ENCODE measurements around the gene TRPV2. TPM values are rescaled to one million over a fixed set of nuclear protein-coding genes. Genes with fewer than 3 reads are reported as not detected.

Gene TRPV2
- total RNA-seq, 1 experiment from 2014 or later = 34.9 TPM

DNA sequence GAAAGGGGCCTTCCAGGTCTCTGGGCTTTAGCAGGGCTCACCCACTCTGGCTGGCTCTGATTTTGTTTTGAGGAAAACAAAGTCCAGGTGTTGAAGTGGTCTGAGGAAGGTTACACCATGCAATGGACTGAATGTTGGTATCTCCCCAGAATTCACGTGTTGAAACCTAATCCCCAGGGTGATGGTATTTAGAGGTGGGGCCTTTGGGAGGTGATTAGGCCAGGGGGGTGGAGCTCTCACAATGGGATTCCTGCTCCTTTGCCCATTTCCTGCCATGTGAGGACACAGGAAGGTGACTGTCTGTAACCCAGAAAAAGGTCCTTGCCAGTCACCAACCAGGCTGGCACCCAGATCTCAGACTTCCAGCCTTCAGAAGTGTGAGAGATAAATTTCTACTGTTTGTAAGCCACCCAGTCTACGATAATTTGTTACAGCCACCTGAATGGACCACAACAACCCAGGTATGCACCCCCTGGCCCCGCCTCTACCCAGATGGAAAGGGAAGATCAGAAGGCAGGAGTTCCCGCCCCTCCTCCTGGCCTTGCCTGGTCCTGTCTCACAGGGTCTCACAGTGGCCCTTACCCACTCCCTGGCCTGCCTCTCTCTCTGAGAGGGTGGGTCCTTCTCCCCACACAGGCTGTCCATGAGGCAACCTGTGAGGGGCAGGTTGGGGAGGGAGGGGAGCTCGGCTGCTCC, 44.6 kb downstream of the TRPV2 start:
- Histone ChIP-seq H3K4me3 (ENCODE audit: low read depth in 2 of 2, low read length in 2 of 2) (no peak overlapping the region), H3K36me3 (ENCODE audit: control insufficient read depth, insufficient read depth, low read length) (no peaks in the 10 kb centered on the region), H3K27ac (ENCODE audit: low read length) (no peak overlapping the region), H3K27me3 (ENCODE audit: control insufficient read depth, insufficient read depth, low read length) (no peaks in the 10 kb centered on the region), H3K4me1 (ENCODE audit: control insufficient read depth, insufficient read depth, low read length) (no peaks in the 10 kb centered on the region; the same call in 1 of the 2 replicates), H3K9me3 (ENCODE audit: control insufficient read depth, insufficient read depth, low read depth, low read length) (no peaks in the 10 kb centered on the region)
- ChIA-PET POLR2A (interaction anchor here (0.6 kb wide), 1 partner anchor 49 kb away, joined by 15 read pairs; no protein-coding TSS in a partner anchor), CTCF (no interaction called here)
- no TSS peak for BruUV-seq (replicated peaks)
- TF ChIP-seq, protein P1, sequence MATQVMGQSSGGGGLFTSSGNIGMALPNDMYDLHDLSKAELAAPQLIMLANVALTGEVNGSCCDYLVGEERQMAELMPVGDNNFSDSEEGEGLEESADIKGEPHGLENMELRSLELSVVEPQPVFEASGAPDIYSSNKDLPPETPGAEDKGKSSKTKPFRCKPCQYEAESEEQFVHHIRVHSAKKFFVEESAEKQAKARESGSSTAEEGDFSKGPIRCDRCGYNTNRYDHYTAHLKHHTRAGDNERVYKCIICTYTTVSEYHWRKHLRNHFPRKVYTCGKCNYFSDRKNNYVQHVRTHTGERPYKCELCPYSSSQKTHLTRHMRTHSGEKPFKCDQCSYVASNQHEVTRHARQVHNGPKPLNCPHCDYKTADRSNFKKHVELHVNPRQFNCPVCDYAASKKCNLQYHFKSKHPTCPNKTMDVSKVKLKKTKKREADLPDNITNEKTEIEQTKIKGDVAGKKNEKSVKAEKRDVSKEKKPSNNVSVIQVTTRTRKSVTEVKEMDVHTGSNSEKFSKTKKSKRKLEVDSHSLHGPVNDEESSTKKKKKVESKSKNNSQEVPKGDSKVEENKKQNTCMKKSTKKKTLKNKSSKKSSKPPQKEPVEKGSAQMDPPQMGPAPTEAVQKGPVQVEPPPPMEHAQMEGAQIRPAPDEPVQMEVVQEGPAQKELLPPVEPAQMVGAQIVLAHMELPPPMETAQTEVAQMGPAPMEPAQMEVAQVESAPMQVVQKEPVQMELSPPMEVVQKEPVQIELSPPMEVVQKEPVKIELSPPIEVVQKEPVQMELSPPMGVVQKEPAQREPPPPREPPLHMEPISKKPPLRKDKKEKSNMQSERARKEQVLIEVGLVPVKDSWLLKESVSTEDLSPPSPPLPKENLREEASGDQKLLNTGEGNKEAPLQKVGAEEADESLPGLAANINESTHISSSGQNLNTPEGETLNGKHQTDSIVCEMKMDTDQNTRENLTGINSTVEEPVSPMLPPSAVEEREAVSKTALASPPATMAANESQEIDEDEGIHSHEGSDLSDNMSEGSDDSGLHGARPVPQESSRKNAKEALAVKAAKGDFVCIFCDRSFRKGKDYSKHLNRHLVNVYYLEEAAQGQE (IDR thresholded peaks at IDR 0.05; ENCODE audit: insufficient read depth in 1 of 2, low read depth in 2 of 2, low read length in 1 of 2) = no peak
- TF ChIP-seq TCF7L2 (IDR thresholded peaks at IDR 0.05; ENCODE audit: low read depth, low read length) = no peak
- TF ChIP-seq SIN3A (IDR thresholded peaks at IDR 0.05; ENCODE audit: borderline replicate concordance, insufficient read depth, low read depth, low read length) = no peak
- TF ChIP-seq, protein P2, sequence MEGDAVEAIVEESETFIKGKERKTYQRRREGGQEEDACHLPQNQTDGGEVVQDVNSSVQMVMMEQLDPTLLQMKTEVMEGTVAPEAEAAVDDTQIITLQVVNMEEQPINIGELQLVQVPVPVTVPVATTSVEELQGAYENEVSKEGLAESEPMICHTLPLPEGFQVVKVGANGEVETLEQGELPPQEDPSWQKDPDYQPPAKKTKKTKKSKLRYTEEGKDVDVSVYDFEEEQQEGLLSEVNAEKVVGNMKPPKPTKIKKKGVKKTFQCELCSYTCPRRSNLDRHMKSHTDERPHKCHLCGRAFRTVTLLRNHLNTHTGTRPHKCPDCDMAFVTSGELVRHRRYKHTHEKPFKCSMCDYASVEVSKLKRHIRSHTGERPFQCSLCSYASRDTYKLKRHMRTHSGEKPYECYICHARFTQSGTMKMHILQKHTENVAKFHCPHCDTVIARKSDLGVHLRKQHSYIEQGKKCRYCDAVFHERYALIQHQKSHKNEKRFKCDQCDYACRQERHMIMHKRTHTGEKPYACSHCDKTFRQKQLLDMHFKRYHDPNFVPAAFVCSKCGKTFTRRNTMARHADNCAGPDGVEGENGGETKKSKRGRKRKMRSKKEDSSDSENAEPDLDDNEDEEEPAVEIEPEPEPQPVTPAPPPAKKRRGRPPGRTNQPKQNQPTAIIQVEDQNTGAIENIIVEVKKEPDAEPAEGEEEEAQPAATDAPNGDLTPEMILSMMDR (IDR thresholded peaks at IDR 0.05) = no peak
- TF ChIP-seq POLR2AphosphoS5 (IDR thresholded peaks at IDR 0.05; ENCODE audit: low read depth, low read length) = no peak
- intact Hi-C loops (cut with micrococcal nuclease; ENCODE audit: unreplicated experiment) (no loop called here), in situ Hi-C loops (cut with HindIII; ENCODE audit: low pct_unique_long_range_greater_than_20kb, low sequenced_read_pairs) (no loop called here)
- DNase-seq (ENCODE audit: low read depth, low spot score) (no peak), ATAC-seq (no peak)

- intact Hi-C loops (cut with micrococcal nuclease; ENCODE audit: unreplicated experiment) = no loop called here
- no peak for ATAC-seq
- ChIA-PET CTCF (interaction anchor here (0.6 kb wide), 1 partner anchor 64 kb away, joined by 4 read pairs; no protein-coding TSS in a partner anchor), POLR2A (interaction anchor here (0.6 kb wide), 1 partner anchor 48 kb away, joined by 15 read pairs; no protein-coding TSS in a partner anchor)
- Histone ChIP-seq H3K36me3 (ENCODE audit: control insufficient read depth, insufficient read depth, low read length) (no peaks in the 10 kb centered on the region), H3K4me3 (ENCODE audit: low read depth in 2 of 2, low read length in 2 of 2) (no peak overlapping the region), H3K4me1 (ENCODE audit: control insufficient read depth, insufficient read depth, low read length) (no peaks in the 10 kb centered on the region; the same call in 1 of the 2 replicates), H3K27me3 (ENCODE audit: control insufficient read depth, insufficient read depth, low read length) (no peaks in the 10 kb centered on the region), H3K27ac (ENCODE audit: low read length) (no peak overlapping the region), H3K9me3 (ENCODE audit: control insufficient read depth, insufficient read depth, low read depth, low read length) (no peaks in the 10 kb centered on the region)
- TF ChIP-seq TCF7L2 (IDR thresholded peaks at IDR 0.05; ENCODE audit: low read depth, low read length) = no peak
- TF ChIP-seq SIN3A (IDR thresholded peaks at IDR 0.05; ENCODE audit: borderline replicate concordance, insufficient read depth, low read depth, low read length) = no peak
- no peak for TF ChIP-seq POLR2AphosphoS5 (IDR thresholded peaks at IDR 0.05; ENCODE audit: low read depth, low read length)
- TF ChIP-seq, protein P1 (IDR thresholded peaks at IDR 0.05; ENCODE audit: insufficient read depth in 1 of 2, low read depth in 2 of 2, low read length in 1 of 2) = no peak
- TF ChIP-seq, protein P2 (IDR thresholded peaks at IDR 0.05) = no peak
- no peak for DNase-seq (ENCODE audit: low read depth, low spot score)
- no TSS peak for BruUV-seq (replicated peaks)
- in situ Hi-C loops (cut with HindIII; ENCODE audit: low pct_unique_long_range_greater_than_20kb, low sequenced_read_pairs) = no loop called here
Observed at GRCh38 chr17:16460796-16461605, 45.6 kb downstream of the TRPV2 start.
